ENCODE measurements around the gene RAC3.

RAC3 gene

GRCh38 chr17:82079001-82079677 lies 47.7 kb downstream of the RAC3 start:
- no peak for DNase-seq

DNA sequence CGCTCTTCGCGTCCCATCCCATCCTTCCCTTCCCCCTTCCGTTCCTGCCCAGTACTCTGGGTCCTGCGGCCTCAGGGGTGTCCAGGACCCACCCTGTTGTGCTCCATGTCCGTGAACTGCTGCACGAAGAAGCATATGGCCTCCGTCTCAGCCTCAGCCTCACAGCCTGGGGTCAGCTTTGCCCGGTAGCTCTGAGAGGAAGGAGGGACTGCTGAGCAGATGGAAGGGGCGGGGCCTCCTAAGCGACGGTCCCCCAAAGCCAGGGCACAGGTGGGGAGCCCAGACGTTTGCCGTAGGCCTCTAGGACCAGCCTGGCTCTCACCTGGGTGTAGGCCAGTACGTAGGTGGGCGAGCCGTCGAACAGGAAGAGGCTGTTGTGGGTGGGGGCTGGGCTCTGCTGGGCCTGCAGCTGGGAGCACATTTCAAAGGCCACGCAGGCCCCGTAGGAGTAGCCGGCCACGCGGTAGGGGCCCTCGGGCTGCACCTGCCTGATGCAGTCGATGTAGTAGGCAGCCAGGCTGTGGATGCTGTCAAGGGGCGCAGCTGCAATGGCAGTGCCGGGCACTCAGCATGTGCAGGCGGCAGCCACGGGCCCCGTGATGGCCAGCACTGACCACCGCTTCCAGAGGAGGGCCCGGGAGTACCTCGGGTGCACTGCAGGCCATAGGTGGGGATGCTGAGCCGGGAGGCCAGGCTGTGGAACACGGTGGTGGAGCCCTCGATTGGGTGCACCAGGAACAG lies 48.7 kb downstream of the RAC3 start:
- DNase-seq: no peak

GRCh38 chr17:82080789-82081464 lies 49.4 kb downstream of the RAC3 start:
- DNase-seq: no peak

DNA sequence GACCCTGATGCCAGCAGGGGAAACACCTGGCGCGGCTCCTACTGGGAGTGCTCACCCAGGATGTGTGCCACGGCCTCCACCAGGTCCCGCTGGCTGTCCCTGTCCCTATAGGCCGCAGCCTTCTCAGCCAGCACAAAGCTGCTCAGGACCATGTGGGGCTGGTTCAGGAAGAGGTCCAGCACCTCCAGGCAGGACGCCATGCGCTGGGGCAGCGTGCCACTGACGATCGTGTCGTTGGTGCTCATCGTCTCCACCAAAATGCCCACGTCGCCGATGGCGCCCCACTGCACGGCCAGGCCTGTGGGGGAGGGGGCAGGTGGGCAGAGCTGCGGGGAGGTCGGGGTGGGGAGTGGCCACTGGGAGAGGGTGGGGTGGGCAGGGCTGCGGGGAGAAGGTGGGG lies 50.1 kb downstream of the RAC3 start:
- no peak for DNase-seq

- no peak for DNase-seq
These were observed 50.5 kb downstream of the RAC3 start for GRCh38 chr17:82081966-82082365.

DNA sequence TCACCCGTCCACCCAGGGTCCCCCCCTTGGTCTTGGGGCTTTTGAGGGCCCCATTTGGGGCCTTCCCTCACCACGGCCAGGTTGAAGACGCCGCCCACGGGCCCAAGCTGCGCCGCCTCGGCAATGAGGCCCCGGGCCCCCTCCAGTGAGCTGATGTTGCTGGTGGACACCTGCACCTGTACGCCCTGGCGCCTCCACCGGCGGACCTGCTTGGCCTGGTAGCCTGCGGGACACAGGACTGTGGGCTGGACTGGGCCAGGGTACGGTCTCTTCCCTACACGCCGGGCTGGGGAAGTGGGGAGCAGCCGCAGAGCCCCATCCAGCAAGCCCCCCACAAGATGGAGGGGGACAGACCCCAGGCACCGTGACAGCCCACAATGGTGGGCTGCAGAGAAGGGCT lies 51.0 kb downstream of the RAC3 start:
- DNase-seq: no peak

GRCh38 chr17:82083009-82083408 lies 51.5 kb downstream of the RAC3 start:
- DNase-seq: no peak

All from OCI-M1 (cell line).